ENCODE data around the gene PRRX1.

PRRX1 gene

DNA sequence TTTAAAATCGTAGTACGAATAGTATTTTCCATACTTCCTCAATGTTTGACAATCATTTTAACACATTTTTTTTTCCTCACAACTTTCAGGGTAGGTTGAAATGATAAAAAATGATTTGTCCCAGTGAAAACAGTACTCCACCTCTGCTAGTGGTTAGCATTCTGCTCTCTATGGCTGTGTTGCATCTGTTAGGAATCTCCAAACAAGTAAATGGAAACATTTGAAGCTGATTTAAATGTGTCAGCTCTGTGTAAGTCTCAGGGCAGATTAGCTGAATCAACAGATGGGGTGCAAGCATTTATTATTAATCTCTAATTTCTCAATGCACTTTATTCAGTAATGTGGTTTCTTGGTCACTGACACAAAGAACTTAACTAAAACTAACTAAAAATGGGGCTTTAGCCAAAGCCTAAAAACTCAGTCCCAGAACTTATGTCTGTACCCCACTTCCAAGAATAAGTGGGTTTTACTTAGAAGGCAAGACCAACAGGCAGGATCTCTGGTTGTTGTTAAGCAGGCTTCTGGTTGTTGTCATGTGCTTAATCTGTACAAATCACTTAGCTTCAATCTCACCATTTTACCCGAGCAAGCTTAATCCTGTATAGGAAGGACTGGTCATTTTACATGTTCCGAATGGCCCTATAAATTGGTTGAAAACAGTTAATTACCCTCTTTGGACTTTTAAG lies 67.8 kb downstream of the PRRX1 start:
- TF ChIP-seq, protein P1, sequence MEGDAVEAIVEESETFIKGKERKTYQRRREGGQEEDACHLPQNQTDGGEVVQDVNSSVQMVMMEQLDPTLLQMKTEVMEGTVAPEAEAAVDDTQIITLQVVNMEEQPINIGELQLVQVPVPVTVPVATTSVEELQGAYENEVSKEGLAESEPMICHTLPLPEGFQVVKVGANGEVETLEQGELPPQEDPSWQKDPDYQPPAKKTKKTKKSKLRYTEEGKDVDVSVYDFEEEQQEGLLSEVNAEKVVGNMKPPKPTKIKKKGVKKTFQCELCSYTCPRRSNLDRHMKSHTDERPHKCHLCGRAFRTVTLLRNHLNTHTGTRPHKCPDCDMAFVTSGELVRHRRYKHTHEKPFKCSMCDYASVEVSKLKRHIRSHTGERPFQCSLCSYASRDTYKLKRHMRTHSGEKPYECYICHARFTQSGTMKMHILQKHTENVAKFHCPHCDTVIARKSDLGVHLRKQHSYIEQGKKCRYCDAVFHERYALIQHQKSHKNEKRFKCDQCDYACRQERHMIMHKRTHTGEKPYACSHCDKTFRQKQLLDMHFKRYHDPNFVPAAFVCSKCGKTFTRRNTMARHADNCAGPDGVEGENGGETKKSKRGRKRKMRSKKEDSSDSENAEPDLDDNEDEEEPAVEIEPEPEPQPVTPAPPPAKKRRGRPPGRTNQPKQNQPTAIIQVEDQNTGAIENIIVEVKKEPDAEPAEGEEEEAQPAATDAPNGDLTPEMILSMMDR (conservative IDR thresholded peaks at IDR 0.05; ENCODE audit: low read depth, low read length) = no peak
- H3K4me3 ChIP-seq (ENCODE audit: low read depth, low read length) = no peak overlapping the region
- DNase-seq (ENCODE audit: low read depth) = no peak

DNA sequence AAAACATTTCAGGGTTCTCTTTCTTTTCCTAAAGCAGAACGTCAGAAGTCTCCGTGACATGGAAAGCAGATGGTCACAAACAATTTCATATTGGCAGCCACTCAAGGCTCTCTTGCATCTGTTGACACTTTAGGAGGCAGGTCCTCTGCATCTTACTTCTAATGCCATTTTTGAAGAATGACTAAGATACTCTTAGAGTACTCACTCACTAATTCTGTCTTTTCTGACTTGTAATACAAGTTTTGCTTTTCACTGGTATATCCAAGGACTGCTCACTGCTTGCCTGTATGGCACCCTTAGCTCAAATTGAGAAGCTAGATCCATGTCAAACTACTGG lies 68.3 kb downstream of the PRRX1 start:
- no peak for DNase-seq (ENCODE audit: low read depth)
- H3K4me3 ChIP-seq (ENCODE audit: low read depth, low read length) = no peak overlapping the region
- TF ChIP-seq, protein P1 (conservative IDR thresholded peaks at IDR 0.05; ENCODE audit: low read depth, low read length) = no peak

DNA sequence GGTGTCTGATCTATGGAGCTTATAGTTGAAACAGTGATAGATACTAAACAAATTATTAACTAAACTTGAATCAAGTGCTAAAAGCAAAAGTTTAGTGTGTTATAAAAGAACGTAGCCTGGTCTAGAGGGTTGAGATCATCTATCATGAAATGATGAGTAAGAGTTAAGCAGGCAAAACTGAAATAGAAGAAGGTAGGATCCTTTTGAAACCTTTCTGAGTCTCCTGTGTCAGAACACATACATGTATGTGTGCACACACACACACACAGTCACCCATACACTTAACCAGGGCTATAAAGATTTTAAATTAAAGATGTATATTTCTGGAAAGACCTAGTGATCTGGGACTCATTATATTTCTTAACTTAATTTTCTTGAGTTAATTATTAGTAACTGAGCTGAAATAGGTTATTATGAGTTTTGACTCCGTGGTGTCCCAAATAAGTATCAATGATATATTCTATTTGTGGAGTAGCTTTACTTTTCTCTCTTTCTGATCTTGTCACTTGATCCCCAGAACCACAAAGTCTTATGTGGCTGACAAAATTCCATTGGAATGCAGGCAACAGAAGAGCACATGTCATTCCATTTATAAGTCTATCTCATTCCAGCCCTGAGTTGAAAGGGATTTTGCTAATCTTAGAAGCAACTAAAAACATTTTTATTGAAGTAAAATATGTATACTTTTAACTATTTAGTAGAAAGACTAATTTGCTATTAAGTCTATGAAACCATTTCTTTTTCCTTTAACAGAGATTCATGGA lies 70.7 kb downstream of the PRRX1 start:
- TF ChIP-seq, protein P1 (conservative IDR thresholded peaks at IDR 0.05; ENCODE audit: low read depth, low read length) = no peak
- peak; percentile 46 for DNase-seq (ENCODE audit: low read depth)
- no peak overlapping the region for H3K4me3 ChIP-seq (ENCODE audit: low read depth, low read length)

DNA sequence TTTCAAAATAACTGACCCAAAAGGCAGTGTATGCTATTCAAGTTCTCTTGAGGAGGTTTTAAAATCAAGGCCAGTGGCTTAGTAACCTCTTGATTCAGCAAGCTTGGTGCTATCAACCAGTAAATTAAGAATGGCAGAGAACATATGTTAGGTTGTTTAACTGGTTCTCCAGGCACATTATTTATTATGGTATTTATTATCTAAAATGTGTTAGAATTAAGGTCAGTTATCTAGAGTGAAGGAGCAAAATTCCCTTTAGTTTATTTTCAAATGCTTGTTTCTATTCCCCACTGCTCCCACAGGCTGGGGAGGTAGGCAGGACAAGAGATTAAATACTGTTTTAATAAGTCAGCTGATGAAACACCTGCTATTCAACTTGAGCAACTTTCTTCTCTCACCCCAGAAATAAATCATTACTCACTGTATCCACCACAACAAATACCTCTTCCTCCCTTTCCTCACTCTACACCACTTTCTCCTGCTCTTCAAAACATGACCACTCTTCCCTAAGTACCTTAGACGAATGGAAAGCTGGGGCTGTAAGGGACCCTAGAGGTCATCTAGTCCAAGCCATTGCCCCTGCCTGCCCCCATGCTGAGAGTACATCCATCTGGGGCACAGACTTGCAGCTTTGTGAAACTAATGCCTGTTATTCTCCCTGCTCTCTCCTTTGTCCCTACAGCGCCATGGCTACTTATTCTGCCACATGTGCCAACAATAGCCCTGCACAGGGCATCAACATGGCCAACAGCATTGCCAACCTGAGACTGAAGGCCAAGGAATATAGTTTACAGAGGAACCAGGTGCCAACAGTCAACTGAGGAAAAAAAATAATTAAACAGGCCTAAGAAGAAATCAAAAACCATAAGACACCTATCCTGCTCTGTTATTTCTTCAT lies 71.7 kb downstream of the PRRX1 start:
- TF ChIP-seq, protein P1 (conservative IDR thresholded peaks at IDR 0.05; ENCODE audit: low read depth, low read length) = no peak
- H3K4me3 ChIP-seq (ENCODE audit: low read depth, low read length) = no peak overlapping the region
- DNase-seq (ENCODE audit: low read depth) = no peak

DNA sequence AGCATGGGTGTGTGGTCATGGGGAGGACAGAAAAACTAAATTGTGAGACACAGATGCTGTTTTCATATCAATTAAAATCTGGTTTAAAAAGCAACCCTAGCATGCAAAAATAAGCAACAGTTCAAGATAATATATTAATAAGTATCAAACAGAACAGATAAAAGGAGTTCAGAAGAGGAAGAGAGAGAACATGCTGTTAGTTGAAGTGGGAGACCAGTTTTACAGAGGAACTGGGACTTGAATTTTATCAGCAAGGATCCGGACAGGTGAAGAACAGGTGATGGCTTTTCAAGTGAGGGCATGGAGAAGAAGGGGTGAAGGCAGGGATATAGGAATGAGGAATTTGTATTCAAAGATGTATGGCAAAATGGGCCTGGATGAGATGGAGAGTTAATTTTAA lies 75.9 kb downstream of the PRRX1 start:
- H3K4me3 ChIP-seq (ENCODE audit: low read depth, low read length) = no peak overlapping the region
- TF ChIP-seq, protein P1 (conservative IDR thresholded peaks at IDR 0.05; ENCODE audit: low read depth, low read length) = no peak

DNA sequence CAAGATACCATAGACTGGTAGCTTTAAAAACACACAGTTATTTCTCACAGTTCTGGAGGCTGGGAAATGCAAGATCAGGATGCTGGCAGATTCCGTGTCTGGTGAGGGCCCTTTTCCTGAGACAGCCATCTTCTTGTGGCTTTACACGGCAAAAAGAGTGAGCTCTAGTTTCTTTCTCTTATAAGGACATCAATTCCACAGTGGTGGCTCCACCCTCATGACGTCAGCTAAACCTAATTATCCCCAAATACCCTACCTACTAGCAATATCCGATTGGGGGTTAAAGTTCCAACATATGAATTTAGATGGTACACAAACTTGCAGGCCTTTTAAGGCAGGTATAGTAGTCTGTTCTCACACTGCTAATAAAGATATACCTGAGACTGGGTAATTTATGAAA lies 77.7 kb downstream of the PRRX1 start:
- no peak overlapping the region for H3K4me3 ChIP-seq (ENCODE audit: low read depth, low read length)
- DNase-seq (ENCODE audit: low read depth) = no peak
- TF ChIP-seq, protein P1 (conservative IDR thresholded peaks at IDR 0.05; ENCODE audit: low read depth, low read length) = no peak

More for the DNA sequence above, 75.9 kb downstream of the PRRX1 start:
- no peak for DNase-seq (ENCODE audit: low read depth)
